SU-DHL-6 (cell line): ENCODE measurements around the gene PAIP1.
"Not testable (repeated sequence)": the region's sequence is repeated elsewhere in the genome, so short reads cannot be mapped to it uniquely, and the experiment has no call there.

Source experiments
- H2AFZ ChIP-seq: fragments of 200-600 bp; sonication (generic); 2 replicates; pipeline ENCODE4 v1.6.1; 2014; ENCODE audit warnings: low read depth, mild to moderate bottlenecking, moderate library complexity, mixed read lengths, antibody characterized with exemption, low read length; ENCODE audit not compliant: severe bottlenecking
- H3F3A ChIP-seq: fragments of 200-600 bp; shearing (Covaris generic); 2 replicates; pipeline ENCODE4 v1.6.0; 2016; ENCODE audit warnings: antibody characterized with exemption, mild to moderate bottlenecking; ENCODE audit not compliant: insufficient read depth
- H3K27ac ChIP-seq: fragments of 200-600 bp; sonication (generic); 2 replicates; pipeline ENCODE4 v1.5.1; 2016; ENCODE audit warnings: low read depth, mild to moderate bottlenecking, low read length, moderate library complexity, mixed read lengths
- H3K27me3 ChIP-seq: fragments of 200-600 bp; sonication (generic), shearing (Covaris generic); 2 replicates; pipeline ENCODE4 v1.6.0; 2014; ENCODE audit warnings: mild to moderate bottlenecking, low read length
- H3K36me3 ChIP-seq: fragments of 200-600 bp; sonication (generic); 2 replicates; pipeline ENCODE4 v1.6.1; 2014; ENCODE audit warnings: mild to moderate bottlenecking, low read length, mixed read lengths
- H3K4me2 ChIP-seq: fragments of 300-600, 200-600 bp; shearing (Covaris generic), sonication (generic); 2 replicates; pipeline ENCODE4 v1.6.0; 2014; ENCODE audit warnings: low read length, low read depth, mild to moderate bottlenecking; ENCODE audit not compliant: poor library complexity, severe bottlenecking
- H3K4me3 ChIP-seq: fragments of 200-600 bp; sonication (generic); 2 replicates; pipeline ENCODE4 v1.5.1; 2014; ENCODE audit warnings: antibody characterized with exemption, low read length, mild to moderate bottlenecking, mixed read lengths; ENCODE audit not compliant: insufficient read depth, poor library complexity, severe bottlenecking
- H3K79me2 ChIP-seq: fragments of 200-600 bp; sonication (generic); 2 replicates; pipeline ENCODE4 v1.6.1; 2014; ENCODE audit warnings: mild to moderate bottlenecking, low read length, moderate library complexity; ENCODE audit not compliant: insufficient read depth
- H3K9ac ChIP-seq: fragments of 200-600 bp; sonication (generic); 2 replicates; pipeline ENCODE4 v1.7.0; 2014; ENCODE audit warnings: mild to moderate bottlenecking, low read length
- H3K9me2 ChIP-seq: fragments of 200-600 bp; sonication (generic); replicated peaks from 2 replicates; pipeline ENCODE4 v1.6.1; 2014; ENCODE audit warnings: low read length; ENCODE audit not compliant: insufficient read depth
- H3K9me3 ChIP-seq: fragments of 200-600 bp; sonication (generic); 2 replicates; pipeline ENCODE4 v1.6.1; 2014; ENCODE audit warnings: low read length, mixed read lengths; ENCODE audit not compliant: insufficient read depth
- H4K20me1 ChIP-seq: fragments of 200-600 bp; sonication (generic); 2 replicates; pipeline ENCODE4 v1.6.1; 2014; ENCODE audit warnings: low read depth, mild to moderate bottlenecking, antibody characterized with exemption, low read length, moderate library complexity, mixed read lengths
- EZH2phosphoT487 ChIP-seq: fragments of 200-600 bp; sonication (generic), shearing (Covaris generic); conservative IDR thresholded peaks from 2 replicates; pipeline ENCODE4 v1.6.1; 2018; ENCODE audit warnings: mild to moderate bottlenecking, antibody characterized with exemption, low read length, moderate library complexity, mixed read lengths
- TF ChIP-seq, protein P1 (sequence below): fragments of 200-600 bp; sonication (generic); IDR thresholded peaks from one replicate; pipeline ENCODE4 v1.5.1; 2017; ENCODE audit warnings: antibody characterized with exemption, mild to moderate bottlenecking, low read length, moderate library complexity; ENCODE audit not compliant: insufficient read depth, poor library complexity, severe bottlenecking

The PAIP1 gene

DNA sequence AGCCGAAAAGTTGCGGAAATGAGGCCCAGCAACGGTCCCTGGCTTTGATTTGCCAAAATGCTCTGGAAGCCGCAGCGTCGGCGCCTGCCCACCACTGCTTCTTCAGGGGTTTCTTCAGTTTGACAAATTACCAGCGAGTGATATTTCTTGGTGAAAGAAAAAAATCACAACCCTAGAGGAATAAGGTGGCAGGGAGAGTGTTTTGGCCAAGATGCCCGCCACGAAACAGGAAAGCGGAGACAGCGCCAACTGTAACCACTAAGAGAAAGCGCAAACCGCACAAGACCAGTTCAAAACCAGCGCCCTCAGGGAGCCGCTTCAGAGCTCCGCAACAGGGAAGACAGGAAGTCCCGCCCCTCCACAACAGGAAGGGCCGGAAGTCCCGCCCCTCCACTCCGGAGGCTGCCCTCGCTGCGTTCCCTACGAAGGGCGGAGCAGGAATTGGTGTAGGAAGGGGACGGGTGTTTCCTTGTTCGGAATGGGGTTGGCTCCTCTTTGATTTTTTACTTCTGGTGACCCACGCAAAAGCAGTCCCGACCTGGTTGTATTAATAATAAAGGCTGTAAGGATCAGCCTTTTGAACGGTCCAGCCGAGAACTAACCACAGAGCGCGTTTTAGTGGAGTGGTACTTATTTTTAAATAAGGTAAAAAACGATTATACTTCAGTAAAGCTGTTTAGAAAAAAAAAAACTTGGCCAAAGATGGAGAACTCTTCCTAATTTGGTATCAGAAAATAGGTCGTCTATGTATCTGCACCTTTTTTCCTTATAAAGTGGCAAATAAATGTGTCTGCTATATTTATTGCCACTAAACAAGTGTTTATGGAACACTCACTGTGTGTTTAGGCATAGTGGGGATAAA is 41.8 kb downstream of the PAIP1 start, which contains the start of gene C5orf34:
Gene C5orf34 (minus strand): TSS at position 333 of the 862 bp plus-strand sequence. CDS start 5,809 bp downstream, outside the sequence.
- H3K27ac ChIP-seq: peak within 1 kb of the TSS; percentile 84
- H3K4me2 ChIP-seq: peak within 1 kb of the TSS; percentile 96
- H3K9me2 ChIP-seq: no peaks in the 10 kb centered on the region
- no peak for TF ChIP-seq EZH2phosphoT487
- TF ChIP-seq, protein P1, sequence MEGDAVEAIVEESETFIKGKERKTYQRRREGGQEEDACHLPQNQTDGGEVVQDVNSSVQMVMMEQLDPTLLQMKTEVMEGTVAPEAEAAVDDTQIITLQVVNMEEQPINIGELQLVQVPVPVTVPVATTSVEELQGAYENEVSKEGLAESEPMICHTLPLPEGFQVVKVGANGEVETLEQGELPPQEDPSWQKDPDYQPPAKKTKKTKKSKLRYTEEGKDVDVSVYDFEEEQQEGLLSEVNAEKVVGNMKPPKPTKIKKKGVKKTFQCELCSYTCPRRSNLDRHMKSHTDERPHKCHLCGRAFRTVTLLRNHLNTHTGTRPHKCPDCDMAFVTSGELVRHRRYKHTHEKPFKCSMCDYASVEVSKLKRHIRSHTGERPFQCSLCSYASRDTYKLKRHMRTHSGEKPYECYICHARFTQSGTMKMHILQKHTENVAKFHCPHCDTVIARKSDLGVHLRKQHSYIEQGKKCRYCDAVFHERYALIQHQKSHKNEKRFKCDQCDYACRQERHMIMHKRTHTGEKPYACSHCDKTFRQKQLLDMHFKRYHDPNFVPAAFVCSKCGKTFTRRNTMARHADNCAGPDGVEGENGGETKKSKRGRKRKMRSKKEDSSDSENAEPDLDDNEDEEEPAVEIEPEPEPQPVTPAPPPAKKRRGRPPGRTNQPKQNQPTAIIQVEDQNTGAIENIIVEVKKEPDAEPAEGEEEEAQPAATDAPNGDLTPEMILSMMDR: no peak
- no peaks in the 10 kb centered on the region for H3K27me3 ChIP-seq
- peak within 1 kb of the TSS; percentile 89 for H2AFZ ChIP-seq
- no peaks in the 10 kb centered on the region for H3K9me3 ChIP-seq
- H3K9ac ChIP-seq: peak within 1 kb of the TSS; percentile 89
- H3F3A ChIP-seq: peaks cover 7% of the 10 kb centered on the region; the same call in 1 of the 2 replicates
- peak within 1 kb of the TSS; percentile 86 for H3K4me3 ChIP-seq
- peaks cover 28% of the 10 kb centered on the region for H3K79me2 ChIP-seq
- no peaks in the 10 kb centered on the region for H4K20me1 ChIP-seq
- H3K36me3 ChIP-seq: no peaks in the 10 kb centered on the region

DNA sequence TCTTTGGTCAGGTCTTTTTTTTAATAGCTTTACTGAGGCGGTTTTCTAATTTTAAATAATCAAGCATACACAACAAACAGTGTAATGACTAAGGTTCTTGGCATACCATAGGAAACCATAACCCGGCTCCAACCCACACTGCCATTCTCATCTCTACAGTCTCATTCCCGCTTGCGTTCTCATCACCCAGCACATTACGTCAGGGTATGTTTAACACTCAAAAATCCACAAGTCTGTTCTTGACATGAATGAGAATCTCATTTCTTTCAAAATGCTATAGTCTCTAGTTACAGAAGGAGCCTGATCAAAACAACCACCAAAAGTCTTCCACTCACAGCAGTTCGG is 42.4 kb downstream of the PAIP1 start:
- Histone ChIP-seq H3K4me3 (peak overlapping the region; percentile 86), H3K36me3 (no peaks in the 10 kb centered on the region), H2AFZ (peak overlapping the region; percentile 89), H3K27ac (peak overlapping the region; percentile 84), H3F3A (peaks cover 7% of the 10 kb centered on the region; the same call in 1 of the 2 replicates), H3K79me2 (peaks cover 28% of the 10 kb centered on the region), H3K4me2 (peak overlapping the region; percentile 96), H3K9me2 (no peaks in the 10 kb centered on the region), H3K9me3 (no peaks in the 10 kb centered on the region), H3K27me3 (no peaks in the 10 kb centered on the region), H3K9ac (peak overlapping the region; percentile 89), H4K20me1 (no peaks in the 10 kb centered on the region)
- TF ChIP-seq, protein P1: no peak
- TF ChIP-seq EZH2phosphoT487: no peak

DNA sequence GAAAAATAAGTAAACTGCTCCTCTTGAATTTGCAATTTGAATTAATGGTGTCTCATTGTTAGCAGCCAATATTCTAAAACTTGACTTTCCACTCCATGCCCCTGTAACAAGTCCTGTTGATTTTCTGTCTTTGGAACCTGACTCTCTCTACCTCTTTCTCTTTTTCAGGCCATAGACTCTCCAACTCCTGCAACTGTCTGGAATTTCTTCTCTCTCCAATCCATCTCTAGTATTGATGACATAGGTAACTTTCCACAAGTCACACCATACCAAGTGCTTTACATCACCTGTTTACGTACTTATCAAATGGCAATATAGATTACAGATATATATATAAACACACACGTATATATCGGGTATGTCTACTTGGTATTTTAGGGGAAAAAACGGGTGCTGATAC is 42.9 kb downstream of the PAIP1 start:
- H2AFZ ChIP-seq: no peak overlapping the region
- H3F3A ChIP-seq: peaks cover 7% of the 10 kb centered on the region; the same call in 1 of the 2 replicates
- peak overlapping the region; percentile 96 for H3K4me2 ChIP-seq
- peak overlapping the region; percentile 84 for H3K27ac ChIP-seq
- peak overlapping the region; percentile 89 for H3K9ac ChIP-seq
- no peaks in the 10 kb centered on the region for H3K9me2 ChIP-seq
- H3K36me3 ChIP-seq: no peaks in the 10 kb centered on the region
- peak overlapping the region; percentile 86 for H3K4me3 ChIP-seq
- H4K20me1 ChIP-seq: no peaks in the 10 kb centered on the region
- H3K9me3 ChIP-seq: no peaks in the 10 kb centered on the region
- TF ChIP-seq EZH2phosphoT487: no peak
- TF ChIP-seq, protein P1: no peak
- no peaks in the 10 kb centered on the region for H3K27me3 ChIP-seq
- peaks cover 28% of the 10 kb centered on the region for H3K79me2 ChIP-seq

DNA sequence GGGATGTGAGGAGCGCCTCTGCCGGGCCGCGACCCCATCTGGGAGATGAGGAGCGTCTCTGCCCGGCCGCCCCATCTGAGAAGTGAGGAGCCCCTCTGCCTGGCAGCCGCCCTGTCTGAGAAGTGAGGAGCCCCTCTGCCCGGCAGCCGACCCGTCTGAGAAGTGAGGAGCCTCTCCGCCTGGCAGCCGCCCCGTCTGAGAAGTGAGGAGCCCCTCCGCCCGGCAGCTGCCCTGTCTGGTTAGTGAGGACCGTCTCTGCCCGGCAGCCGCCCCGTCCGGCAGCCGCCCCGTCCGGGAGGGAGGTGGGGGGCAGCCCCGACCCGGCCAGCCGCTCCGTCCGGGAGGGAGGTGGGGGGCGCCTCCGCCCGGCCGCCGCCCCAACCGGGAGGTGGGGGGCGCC is 45.8 kb downstream of the PAIP1 start:
- H3K27ac ChIP-seq, H2AFZ ChIP-seq: not testable (repeated sequence)
- H3K79me2 ChIP-seq: peaks cover 28% of the 10 kb centered on the region

More for the DNA sequence above, 45.8 kb downstream of the PAIP1 start:
- H3K9me3 ChIP-seq, H3F3A ChIP-seq, H3K27me3 ChIP-seq, H3K9ac ChIP-seq, H4K20me1 ChIP-seq, H3K9me2 ChIP-seq, H3K4me3 ChIP-seq, H3K4me2 ChIP-seq: not testable (repeated sequence)
- H3K36me3 ChIP-seq: peaks cover 23% of the 10 kb centered on the region; the same call in 1 of the 2 replicates
